ENCODE data around the gene RAI14.

RAI14 gene

GRCh38 chr5:34842554-34842953, 186.4 kb downstream of the RAI14 start:
- Histone ChIP-seq H3K4me3 (ENCODE audit: low read length) (no peak overlapping the region), H3K27me3 (ENCODE audit: low read depth, low read length) (no peaks in the 10 kb centered on the region), H3K79me2 (ENCODE audit: low read length) (no peaks in the 10 kb centered on the region), H4K20me1 (ENCODE audit: insufficient read depth, low read length) (no peaks in the 10 kb centered on the region), H3K4me2 (ENCODE audit: low read length) (no peak overlapping the region), H2AFZ (ENCODE audit: low read depth, low read length) (no peak overlapping the region), H3K36me3 (replicated peaks; ENCODE audit: low read depth, low read length) (no peaks in the 10 kb centered on the region), H3K9me3 (ENCODE audit: insufficient read depth, low read length) (no peaks in the 10 kb centered on the region), H3K4me1 (ENCODE audit: low read length) (peaks cover 8% of the 10 kb centered on the region), H3K27ac (ENCODE audit: low read length) (no peak overlapping the region), H3K9ac (ENCODE audit: low read length) (no peak overlapping the region)
- TF ChIP-seq EZH2phosphoT487 (IDR thresholded peaks at IDR 0.05; ENCODE audit: low read depth) (no peak), CTCF (IDR thresholded peaks at IDR 0.05; ENCODE audit: low read depth, low read length) (no peak)

- Histone ChIP-seq H3K36me3 (replicated peaks; ENCODE audit: low read depth, low read length) (no peaks in the 10 kb centered on the region), H3K9ac (ENCODE audit: low read length) (no peak overlapping the region), H3K27ac (ENCODE audit: low read length) (no peak overlapping the region), H2AFZ (ENCODE audit: low read depth, low read length) (no peak overlapping the region), H3K27me3 (ENCODE audit: low read depth, low read length) (no peaks in the 10 kb centered on the region), H3K9me3 (ENCODE audit: insufficient read depth, low read length) (no peaks in the 10 kb centered on the region), H3K4me3 (ENCODE audit: low read length) (no peak overlapping the region), H3K4me2 (ENCODE audit: low read length) (no peak overlapping the region), H4K20me1 (ENCODE audit: insufficient read depth, low read length) (no peaks in the 10 kb centered on the region), H3K79me2 (ENCODE audit: low read length) (no peaks in the 10 kb centered on the region), H3K4me1 (ENCODE audit: low read length) (peaks cover 4% of the 10 kb centered on the region)
- TF ChIP-seq EZH2phosphoT487 (IDR thresholded peaks at IDR 0.05; ENCODE audit: low read depth) (no peak), CTCF (IDR thresholded peaks at IDR 0.05; ENCODE audit: low read depth, low read length) (no peak)
These were observed 187.4 kb downstream of the RAI14 start for GRCh38 chr5:34843497-34843896.

GRCh38 chr5:34844106-34844505, 188.0 kb downstream of the RAI14 start:
- H2AFZ ChIP-seq (ENCODE audit: low read depth, low read length) = no peak overlapping the region
- no peak for TF ChIP-seq EZH2phosphoT487 (IDR thresholded peaks at IDR 0.05; ENCODE audit: low read depth)
- TF ChIP-seq CTCF (IDR thresholded peaks at IDR 0.05; ENCODE audit: low read depth, low read length) = no peak
- no peaks in the 10 kb centered on the region for H3K27me3 ChIP-seq (ENCODE audit: low read depth, low read length)
- H3K4me2 ChIP-seq (ENCODE audit: low read length) = no peak overlapping the region
- no peak overlapping the region for H3K27ac ChIP-seq (ENCODE audit: low read length)
- H3K4me1 ChIP-seq (ENCODE audit: low read length) = peaks cover 3% of the 10 kb centered on the region
- H3K36me3 ChIP-seq (replicated peaks; ENCODE audit: low read depth, low read length) = no peaks in the 10 kb centered on the region
- no peaks in the 10 kb centered on the region for H3K9me3 ChIP-seq (ENCODE audit: insufficient read depth, low read length)
- no peaks in the 10 kb centered on the region for H4K20me1 ChIP-seq (ENCODE audit: insufficient read depth, low read length)
- H3K79me2 ChIP-seq (ENCODE audit: low read length) = no peaks in the 10 kb centered on the region
- H3K4me3 ChIP-seq (ENCODE audit: low read length) = no peak overlapping the region
- H3K9ac ChIP-seq (ENCODE audit: low read length) = no peak overlapping the region

- Histone ChIP-seq H3K27ac (ENCODE audit: low read length) (no peak overlapping the region), H3K79me2 (ENCODE audit: low read length) (no peaks in the 10 kb centered on the region), H2AFZ (ENCODE audit: low read depth, low read length) (no peak overlapping the region), H3K9me3 (ENCODE audit: insufficient read depth, low read length) (no peaks in the 10 kb centered on the region), H3K4me2 (ENCODE audit: low read length) (no peak overlapping the region), H3K9ac (ENCODE audit: low read length) (no peak overlapping the region), H3K4me1 (ENCODE audit: low read length) (no peaks in the 10 kb centered on the region), H3K36me3 (replicated peaks; ENCODE audit: low read depth, low read length) (no peaks in the 10 kb centered on the region), H3K27me3 (ENCODE audit: low read depth, low read length) (no peaks in the 10 kb centered on the region), H3K4me3 (ENCODE audit: low read length) (no peak overlapping the region), H4K20me1 (ENCODE audit: insufficient read depth, low read length) (no peaks in the 10 kb centered on the region)
- TF ChIP-seq EZH2phosphoT487 (IDR thresholded peaks at IDR 0.05; ENCODE audit: low read depth) (no peak), CTCF (IDR thresholded peaks at IDR 0.05; ENCODE audit: low read depth, low read length) (no peak)
These were observed 188.9 kb downstream of the RAI14 start for GRCh38 chr5:34844999-34845398.

Measured in OCI-LY3 (cell line).